MV-4-11 (cell line): ENCODE measurements around the gene FAM171A2.
"Not testable (repeated sequence)": the region's sequence is repeated elsewhere in the genome, so short reads cannot be mapped to it uniquely, and the experiment has no call there.

Experiments used
- DNase-seq: peaks from one replicate; lab custom pipeline; 2025; lab: John Stamatoyannopoulos, UW

Gene FAM171A2

DNA sequence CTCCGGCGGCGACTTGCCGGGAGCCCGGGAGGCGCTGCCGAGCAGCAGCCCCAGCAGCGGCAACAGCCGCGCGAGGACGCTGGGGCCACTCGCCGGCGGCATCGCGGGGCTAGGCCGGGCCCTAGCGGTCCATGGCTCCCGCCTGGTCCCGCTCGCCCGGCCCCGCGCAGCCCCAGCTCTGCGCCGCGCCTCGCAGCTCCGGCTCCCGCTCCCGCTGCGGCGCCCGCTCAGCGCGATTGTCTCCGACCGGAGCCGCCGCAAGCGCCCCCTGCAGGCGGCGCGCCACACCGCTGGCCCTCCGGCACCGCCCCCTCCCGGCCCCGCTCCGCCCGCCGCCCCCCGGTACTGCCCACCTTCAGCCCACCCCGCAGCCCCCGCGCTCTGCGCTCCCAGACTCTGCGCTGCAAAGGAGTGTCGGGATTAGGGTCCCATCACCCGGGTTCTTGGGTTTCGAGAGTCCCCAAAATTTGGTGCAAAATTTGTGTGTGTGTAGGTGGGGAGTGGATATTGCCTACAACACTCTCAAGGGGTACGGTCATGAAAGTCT, at the start of gene FAM171A2:
Gene FAM171A2, minus strand, starts transcription at position 241 of the 547 bp plus-strand sequence. Its CDS starts 139 bp downstream, at position 102.
- peak; percentile 31 for DNase-seq

DNA sequence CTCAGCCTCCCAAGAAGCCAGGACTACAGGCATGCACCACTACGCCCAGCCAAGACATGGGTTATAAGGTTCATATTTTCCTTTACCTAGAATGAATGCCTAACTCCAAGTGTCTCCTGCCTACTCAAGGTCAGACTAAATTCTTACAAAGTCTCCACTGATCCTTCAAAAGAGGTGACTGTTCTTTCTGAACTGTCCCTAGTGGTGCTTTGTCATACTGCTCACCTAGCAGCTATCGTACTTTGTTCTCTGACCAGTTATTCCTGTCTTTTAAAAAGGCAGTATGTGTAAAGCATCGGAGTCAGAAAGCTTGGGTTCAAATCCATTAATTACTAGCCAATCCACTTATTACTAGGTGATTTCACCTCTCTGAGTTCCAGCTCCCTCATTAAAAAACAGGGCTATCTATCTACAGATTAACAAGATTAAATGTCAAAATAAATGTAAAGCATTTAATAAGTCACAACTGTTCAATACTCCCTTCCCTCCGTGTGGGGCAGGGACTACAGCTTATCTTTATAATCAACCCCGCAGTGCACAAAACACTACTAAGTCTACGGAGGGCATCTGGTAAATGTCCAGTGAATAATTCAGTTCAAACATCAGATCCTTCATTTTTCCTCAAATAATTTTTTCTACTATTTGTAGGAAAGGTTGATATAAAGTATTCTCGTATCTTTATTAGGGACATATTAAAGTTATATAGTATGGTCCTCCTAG, 45.8 kb upstream of the FAM171A2 start:
- no peak for DNase-seq

DNA sequence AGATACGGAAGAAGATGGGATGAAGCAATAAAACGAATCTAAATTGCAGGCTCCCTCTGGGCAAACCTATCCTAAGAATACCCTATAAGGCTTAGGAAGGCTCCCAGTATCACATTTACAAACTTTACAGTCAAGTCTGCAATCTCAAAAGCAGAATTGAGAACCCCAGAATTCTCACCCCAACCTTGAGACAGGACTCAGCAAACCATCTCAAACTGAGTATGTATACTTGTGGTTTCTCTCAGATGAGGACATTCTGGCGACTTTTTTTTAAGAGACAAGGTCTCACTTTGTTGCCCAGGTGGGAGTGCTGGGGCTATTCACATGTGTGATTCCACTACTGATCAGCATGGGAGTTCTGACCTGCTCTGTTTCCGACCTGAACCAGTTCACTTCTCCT, 45.1 kb upstream of the FAM171A2 start:
- DNase-seq: no peak

DNA sequence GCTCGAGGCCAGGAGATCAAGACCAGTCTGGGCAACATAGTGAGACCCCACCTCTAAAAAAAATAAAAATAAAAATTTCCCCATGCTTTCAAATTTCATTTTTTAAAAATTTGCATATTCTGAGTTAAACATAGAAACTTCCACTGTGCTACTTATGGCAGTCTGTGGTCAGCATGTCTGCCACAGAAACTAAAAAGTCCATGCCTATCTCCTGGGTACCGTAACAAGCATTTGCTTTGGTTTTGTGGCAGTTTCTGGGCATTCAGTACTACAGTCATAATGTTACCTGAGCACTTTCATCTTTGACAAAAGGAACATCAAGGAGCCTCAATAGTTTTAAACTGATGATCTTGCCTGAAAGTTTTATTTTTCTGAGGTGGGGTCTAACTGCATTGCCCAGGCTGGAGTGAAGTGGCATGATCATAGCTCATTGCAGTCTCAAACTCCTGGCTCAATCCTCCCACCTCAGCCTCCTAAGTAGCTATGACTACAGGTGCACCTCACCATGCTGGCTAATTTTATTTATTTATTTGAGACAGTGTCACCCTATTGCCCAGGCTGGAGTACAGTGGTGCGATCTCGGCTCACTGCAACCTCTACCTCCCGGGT, 39.0 kb upstream of the FAM171A2 start:
- DNase-seq: no peak

DNA sequence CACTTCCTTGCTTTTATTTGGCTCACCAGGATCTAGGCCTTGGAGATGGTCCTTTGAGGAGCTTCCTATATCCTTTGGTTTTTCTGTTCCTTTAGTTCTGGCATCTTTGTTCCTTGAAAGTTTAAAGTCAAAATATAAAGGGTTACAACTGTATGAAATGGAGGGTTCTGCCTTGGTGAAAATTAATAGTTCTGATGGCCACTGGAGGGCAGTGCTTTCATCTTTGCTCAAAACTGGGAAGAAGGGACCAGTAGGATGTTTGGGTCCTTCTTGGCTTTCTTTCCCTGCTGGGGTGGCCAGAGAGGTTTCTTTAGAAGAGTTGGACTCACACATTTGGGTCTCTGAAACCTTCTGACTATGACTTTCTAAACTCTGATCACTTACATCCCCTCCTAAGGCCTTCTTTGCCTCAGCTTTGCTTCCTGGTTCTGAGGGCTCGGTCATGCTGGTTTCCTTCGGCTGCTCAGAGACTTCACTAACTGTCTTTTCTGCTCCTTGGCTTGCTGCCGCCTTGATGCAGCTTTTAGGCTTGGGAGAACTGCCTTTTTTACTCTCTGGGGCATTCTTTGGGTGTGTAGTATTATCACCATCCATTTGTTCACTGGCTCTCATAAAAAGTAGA, 36.7 kb upstream of the FAM171A2 start:
- peak; percentile 25 for DNase-seq

DNA sequence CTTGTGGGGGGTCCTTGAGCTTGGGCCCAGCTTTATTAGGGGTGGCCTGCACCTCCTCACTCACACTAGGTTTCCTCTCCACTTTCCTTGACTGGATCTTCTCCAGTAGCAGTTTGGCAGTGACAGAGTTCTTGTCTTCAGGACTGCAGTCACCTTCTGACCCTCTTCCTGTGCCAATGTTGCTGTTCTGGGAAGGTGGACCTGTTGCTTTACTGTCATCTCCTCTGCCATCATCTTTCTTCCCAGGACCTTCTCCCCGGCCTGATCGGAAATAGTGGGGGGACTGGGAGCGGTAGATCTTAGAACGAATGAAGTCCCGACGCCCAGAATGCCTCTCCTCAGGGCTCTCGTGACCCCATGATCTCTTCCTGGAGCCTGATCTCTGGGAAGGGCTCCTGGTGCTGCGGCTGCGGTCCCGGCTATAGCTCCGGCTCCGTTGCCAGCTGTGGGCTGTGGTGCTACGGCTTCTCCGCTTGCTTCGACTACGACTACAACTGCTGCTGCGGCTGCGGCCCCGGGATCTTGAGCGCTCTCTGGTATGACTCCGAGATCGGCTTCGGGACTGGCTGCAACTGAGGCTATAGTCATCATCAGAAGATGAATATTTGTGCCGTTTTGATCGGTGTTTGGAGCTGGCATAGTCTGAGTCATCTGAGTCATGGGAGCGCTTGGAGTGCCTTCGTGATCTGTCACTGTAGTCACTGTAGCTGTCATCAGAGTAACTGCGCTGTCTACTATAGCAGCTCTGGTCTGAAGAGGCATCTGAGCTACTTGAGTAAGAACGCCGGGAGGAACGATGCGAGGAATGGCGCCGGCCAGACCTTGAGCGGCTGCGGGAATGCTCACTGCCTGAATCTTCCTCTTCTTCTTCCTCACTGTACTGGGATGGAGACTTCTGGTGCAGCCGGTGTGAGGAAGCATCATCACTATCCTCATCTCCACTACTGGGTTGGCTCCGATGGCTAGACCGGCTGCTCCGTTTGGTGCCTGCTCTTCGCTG, 35.3 kb upstream of the FAM171A2 start:
- no peak for DNase-seq

DNA sequence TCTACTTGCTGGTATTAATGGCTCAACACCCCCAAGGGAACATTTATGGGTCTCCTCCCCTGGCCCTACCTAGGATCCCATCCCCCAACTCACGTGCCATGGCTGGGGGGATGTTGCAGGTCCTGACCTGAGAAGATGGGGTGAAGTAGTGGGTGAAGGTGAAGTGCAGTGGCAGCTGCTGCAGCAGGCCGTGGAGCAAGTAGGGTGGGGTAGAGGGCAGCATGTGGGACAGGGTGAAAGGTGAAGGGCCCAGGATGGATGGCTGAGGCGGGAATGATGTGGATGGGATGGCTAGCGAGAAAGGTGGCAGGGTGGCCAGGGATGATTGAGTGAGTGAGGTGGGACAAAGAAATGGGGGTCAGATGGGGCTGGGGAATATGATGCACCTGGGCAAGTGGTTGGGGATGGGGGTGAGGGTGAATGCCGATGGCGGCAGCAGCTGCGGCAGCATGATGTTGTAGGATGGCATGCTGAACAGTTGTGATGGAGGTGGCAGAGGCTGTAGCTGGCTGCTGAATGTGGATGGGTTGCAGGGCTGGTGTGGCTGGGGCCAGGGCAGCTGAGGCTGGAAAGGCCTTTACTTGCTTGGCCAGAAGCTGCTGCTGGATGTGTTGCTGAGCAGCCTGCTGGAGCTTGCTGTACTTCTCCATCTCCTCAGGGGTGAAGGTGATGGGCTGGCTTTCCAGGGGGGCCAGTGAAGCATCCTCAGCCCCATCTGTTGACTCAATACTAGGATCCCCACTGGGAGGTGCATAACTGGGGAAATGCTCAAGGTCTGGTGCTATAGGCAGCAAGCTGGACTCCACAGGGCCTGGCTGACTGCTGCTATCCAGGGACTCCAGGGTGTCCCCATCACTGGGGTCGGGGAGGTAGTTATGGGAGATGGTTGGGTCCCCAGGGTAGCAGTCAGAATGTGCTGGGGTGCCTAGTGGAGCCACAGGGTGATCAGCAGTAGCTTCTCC, 34.1 kb upstream of the FAM171A2 start:
- DNase-seq: no peak

DNA sequence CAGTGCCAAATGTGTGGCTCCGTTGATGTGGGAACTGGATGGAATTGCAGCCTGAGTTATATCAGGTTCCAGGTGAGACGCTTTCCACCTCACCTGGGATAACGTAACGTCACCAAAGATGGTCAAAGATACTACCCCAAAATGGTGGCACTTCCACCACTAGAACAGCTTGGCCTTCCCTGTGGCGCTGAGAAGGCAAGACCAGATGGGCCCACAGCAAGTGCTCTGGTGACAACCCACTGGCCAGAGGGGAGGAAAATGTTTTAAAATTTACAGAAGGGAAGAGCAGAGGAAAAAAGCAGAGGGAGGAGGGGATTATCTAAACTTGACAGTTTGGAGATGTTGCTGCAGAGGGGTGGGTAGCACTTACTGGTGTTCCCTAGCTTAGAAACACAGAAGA, 33.3 kb upstream of the FAM171A2 start:
- DNase-seq: no peak

DNA sequence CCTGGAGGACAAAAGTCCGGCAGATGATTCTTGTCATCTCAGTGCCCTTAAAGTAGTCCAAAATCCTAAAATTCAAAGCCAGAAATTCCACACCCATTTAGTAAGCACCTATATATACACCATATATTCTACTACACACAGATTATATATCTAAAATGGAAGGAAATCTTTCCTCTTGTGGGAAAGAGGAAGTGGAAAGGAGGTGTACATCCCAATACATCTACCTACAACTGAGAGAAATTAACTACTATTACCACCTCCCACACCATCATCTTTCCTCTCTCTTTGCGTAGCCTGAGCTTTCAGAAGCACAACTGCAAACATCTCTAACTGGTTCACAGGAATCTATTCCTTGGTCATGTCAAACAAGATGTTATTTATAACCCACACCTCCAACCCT, 31.2 kb upstream of the FAM171A2 start:
- DNase-seq: no peak

DNA sequence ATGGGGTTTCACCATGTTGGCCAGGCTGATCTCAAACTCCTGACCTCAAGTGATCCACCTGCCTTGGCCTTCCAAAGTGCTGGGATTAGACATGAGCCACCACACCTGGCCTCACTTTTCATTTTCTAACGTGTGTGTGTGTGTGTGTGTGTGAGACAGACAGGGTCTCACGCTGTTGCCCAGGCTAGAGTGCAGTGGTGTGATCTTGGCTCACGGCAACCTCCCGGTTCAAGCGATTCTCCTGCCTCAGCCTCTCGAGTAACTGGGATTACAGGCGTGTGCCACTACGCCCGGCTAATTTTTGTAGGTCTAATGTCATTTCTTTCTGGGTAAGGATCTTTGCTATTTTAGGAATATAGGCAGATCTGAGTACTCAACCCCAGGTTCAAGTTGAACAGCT, 30.5 kb upstream of the FAM171A2 start:
- DNase-seq: not testable (repeated sequence)

DNA sequence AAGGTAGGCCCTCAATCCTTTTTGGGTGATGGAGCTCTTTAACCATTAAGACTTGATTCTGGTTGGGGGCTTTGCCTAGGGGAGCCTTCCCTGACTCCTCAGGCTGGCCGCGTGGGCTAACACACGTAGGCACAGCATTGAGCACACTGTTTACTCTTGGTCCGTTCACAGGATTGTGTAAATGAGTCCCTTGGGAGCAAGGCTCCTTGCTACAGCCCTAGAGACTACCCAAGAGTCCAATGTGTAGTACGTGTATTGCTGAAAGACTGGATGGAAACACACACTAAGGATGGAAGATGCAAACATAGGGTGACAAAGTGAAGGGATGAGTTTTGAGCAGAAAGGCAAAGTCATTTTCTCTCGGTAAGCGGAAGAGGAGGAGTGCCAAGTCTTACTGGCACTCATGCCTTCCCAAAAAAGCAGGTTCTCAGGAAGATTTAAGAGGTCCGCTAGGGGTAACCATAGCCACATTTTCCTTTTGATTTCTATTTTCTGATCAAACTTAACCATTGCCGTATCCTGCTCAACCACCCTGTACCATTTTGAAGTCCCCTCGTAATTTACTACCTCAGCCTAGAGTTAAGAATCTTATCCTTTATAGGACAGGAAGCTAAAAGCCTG, 26.7 kb upstream of the FAM171A2 start:
- DNase-seq: no peak

DNA sequence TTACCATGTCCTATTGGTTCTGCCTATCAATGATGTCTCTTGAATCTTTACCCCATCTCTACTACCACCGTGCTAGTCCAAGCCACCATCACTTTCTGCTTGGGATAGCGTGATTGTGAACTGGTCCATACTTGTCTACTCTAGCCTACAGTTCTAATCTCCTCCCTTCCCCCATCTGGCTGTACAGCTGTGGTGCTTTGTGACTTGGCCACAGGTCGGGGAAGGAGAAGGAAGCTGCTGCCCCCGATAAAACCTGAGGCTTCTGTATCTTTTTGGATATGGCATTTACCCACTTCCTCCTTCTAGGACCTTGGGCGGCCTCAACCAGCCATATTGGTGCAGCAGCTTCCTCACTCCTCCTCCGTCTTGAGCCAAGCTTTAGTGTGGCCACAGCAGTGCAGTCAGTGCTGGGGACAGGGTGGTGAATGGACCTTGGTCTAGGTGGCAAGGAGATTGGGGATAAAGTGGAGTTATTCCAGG, 26.1 kb upstream of the FAM171A2 start:
- DNase-seq: peak; percentile 92

DNA sequence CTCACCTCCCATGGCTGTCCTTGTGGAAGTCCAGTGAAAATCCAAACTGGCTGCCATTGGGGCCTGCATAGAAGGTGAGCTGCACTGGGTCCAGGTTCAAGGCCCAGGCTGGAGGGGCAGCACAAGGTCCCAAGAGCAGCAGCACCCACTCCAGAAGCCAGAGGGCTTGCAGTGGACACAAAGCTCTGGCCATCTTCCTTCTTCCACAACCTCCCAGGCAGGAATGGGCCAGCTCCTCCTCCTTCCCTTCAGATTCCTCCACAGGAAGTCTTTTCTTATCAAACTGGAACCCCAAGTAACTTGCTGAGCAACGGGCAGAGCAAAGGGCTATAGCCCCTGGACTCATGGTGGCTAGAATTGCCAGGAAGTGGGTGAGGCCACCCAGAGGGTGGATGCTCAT, 25.6 kb upstream of the FAM171A2 start, which contains the start of gene ITGA2B:
Gene ITGA2B, minus strand, starts transcription at position 369 of the 400 bp plus-strand sequence. Its CDS starts 176 bp downstream, at position 193.
- no peak for DNase-seq

DNA sequence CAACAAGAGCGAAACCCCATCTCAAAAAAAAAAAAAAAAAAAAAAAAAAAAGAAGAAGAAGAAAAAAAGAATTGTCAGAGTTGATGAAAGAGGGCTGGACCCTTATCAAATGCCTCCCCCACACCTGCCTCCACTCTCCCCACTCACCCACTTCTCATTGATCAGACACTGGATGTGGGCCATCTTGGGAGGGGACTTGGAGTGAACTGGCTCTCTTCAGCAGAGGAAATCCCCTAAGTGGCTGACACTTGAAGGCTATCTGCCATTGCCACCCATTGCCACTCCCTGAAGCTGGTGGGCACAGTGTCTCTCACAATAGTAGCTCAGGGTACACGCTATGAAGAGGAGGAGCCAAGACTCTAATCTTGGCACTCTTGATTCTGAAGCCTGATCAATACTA, 24.2 kb upstream of the FAM171A2 start:
- DNase-seq: peak; percentile 26

DNA sequence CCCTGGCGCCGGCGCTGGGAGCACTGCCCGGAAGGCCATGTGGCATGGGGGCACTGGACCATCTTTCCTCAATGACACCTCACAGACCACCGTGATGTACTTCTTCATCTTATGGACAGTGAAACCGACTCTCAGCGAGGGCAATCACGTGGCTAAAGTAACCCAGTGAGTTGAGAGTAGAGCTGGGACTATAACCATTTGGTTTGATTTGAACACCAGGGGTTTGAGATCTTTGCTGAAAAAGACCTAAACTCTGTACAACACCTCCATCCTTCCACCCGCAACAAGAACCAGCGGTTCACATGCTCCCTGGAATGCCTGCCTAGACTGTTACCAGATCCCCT, 22.5 kb upstream of the FAM171A2 start:
- no peak for DNase-seq

DNA sequence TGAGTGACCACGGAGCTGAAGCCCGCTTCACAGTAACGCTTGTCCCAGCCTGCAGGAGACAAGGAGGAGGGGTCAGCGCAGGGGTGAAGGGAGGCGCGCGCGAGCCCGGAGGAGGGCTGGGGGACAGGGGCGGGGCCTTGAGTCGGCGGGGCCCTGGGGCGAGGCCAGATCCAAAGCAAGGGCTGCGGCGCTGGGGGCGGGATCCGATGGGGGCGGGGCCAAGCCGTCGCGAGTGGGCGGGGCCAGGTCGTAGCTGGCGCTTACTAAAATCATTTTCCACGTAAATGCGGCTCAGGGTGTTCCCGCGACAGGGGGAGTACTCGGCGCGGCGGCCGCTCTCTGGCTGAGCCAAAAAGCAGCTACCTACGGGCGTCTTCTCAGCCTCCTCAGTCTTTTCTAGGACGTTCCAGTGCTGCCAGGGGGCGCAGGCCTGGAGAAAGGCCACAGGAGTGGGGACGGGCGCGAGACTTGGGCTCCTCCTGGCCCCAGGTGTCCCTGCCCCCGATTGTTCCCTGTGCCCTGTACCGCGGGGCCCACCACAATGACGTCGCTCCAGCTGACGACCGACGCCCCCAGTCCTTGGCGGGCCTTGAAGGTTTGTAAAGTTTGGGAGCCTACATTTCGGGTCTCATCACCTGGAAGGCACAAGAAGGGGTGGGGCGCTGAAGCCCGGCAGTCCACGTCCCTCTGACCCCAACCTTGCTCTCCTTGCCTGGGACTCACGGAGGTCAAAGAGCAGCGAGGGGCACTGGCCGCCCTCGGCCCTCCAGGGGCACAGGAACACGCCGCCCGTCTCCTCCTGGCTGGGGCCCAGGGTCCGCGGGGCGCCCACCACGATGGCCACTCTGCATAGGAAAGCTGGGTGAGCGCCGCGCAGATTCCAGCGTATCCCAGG, 21.9 kb upstream of the FAM171A2 start:
- peak; percentile 63 for DNase-seq

DNA sequence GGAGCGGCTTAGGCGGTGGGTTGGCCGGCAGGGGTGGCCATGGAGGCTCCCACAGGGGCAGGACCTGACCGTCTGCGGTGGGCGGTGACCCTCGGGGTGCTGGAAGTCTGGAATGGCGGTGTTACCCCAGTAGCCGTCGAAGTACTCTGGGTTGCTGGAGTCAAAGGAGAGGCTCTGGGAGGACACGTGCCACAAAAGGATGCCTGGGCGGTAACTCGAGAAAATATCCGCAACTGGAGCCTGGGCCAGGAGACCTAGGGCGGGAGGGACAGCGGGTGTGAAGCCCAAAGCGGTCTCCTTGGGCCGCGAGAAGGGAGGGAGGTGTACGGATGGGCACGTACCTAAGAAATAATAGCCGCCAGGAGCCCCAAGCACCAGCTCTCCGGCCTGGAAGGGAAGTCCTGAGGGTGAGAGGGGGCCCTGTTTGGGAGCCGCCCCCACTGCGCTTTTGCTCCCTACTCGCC, 21.2 kb upstream of the FAM171A2 start:
- no peak for DNase-seq

DNA sequence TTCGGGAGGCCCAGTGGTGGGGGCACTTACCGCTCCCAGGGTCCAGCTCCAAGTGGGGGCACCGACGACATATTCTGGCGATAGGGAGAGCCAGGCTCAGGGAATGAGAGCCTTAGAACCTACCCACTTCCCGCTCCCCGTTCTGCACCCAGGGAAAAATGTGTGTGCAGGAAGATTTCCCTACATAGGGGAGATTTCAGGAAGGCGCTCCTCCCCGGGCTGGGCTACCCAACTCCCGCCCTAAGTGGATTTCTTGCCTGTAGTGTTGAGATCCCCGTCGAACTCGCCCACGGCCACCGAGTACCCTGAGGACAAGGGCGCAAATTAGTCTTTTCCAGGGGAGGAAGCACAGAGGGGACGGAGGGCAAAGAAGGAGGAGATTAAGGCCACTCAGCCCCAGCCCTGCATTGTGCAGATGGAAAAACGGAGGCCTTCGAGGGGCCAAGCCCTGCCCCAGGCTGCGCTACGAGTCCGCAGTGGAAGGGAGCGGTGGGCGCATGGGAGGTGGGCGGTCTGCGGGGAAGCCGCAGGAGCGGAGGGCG, 20.7 kb upstream of the FAM171A2 start:
- DNase-seq: no peak

DNA sequence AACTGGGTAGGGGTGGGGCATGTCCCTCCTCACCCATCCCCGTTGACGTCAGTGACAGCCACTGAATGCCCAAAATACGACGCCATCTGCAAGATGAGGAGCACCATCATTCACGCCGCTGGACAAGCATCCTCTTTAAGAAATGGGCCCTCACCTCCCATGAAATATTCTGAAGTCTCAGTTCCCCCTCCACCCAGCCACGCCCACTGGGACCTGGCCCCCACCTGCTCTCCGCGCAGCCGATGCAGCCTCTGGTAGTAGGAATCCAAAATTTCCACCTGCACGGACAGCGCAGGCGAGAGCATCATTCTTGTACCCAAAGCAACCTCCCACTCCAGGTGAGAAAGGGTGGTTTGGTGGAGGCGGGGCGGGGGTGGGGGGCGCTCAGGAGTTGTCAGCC, 20.2 kb upstream of the FAM171A2 start:
- DNase-seq: no peak
